ENCODE data around the gene GARIN5A. TPM values are rescaled to one million over a fixed set of nuclear protein-coding genes. Genes with fewer than 3 reads are reported as not detected.

Gene GARIN5A
- total RNA-seq, 5 donors from 2014 or later (not counting 1 experiment from before 2014, with no cell fraction given), result 0.60 to 1.2 (median 0.67) TPM; not detected in 1

GRCh38 chr19:50417111-50418081 is 59.3 kb downstream of the GARIN5A start:
- Mint-ChIP-seq H3K9me3 (no peaks in the 10 kb centered on the region), H3K4me3 (no peak overlapping the region), H3K36me3 (peaks cover 5% of the 10 kb centered on the region), H3K27me3 (peaks cover 23 to 27% of the 10 kb centered on the region in 2 donors), H3K27ac (no peak overlapping the region), H3K4me1 (peaks cover 10 to 15% (median 11%) of the 10 kb centered on the region in 3 donors)
- POLR2A ChIA-PET, result no interaction called here
- H3K4me3 ChIP-seq (ENCODE audit: control insufficient read depth in 1 of 2, extremely low read depth in 1 of 2, low read length in 1 of 2), result no peak overlapping the region
- H3K9me3 ChIP-seq, result no peaks in the 10 kb centered on the region
- no peak for DNase-seq
- H3K27me3 ChIP-seq (replicated peaks in 1 of 2; ENCODE audit: control insufficient read depth in 2 of 2, extremely low read depth in 1 of 2, insufficient read depth in 2 of 2, low read length in 1 of 2), result peaks cover 5 to 36% of the 10 kb centered on the region in 2 experiments
- 91% methylated on average over 24 of the region's 42 CpGs for WGBS (ENCODE audit: insufficient coverage)
- H3K36me3 ChIP-seq (ENCODE audit: control insufficient read depth in 2 of 2, extremely low read depth in 1 of 2, insufficient read depth in 1 of 2, low read length in 1 of 2), result peaks cover 0 to 3% of the 10 kb centered on the region in 2 donors
- CTCF ChIA-PET, result no interaction called here
- H3K27ac ChIP-seq (ENCODE audit: low read length), result no peak overlapping the region
- ATAC-seq (replicated peaks in 1 of 4), result no peak
- peaks cover 0 to 15% of the 10 kb centered on the region in 2 experiments for H3K4me1 ChIP-seq (ENCODE audit: control insufficient read depth in 1 of 2, extremely low read depth in 1 of 2, insufficient read depth in 2 of 2, low read length in 2 of 2)

Other genes with a start within 250 kb of the GARIN5A start
- gene KCNC3, start 147.5 kb downstream of the GARIN5A start, total RNA-seq, result 1 to 10 TPM in 4 of 5 donors, under 1 TPM in 1; 0.75 to 4.3 (median 1.5) TPM
- gene NAPSA, start 111.2 kb downstream of the GARIN5A start, total RNA-seq, result 1 to 10 TPM; 2.6 to 7.1 (median 3.0) TPM
- 100 to 1,000 TPM; 109 to 236 (median 117) TPM for gene NR1H2, start 100.4 kb downstream of the GARIN5A start, total RNA-seq
- 10 to 100 TPM; 32.9 to 67.1 (median 54.0) TPM for gene POLD1, start 92.5 kb downstream of the GARIN5A start, total RNA-seq
- 1 to 10 TPM in 4 of 5 donors, under 1 TPM in 1; 0.72 to 9.7 (median 4.1) TPM for gene SPIB, start 57.9 kb downstream of the GARIN5A start, total RNA-seq
- under 1 TPM in 2 of 5 donors, not detected in 3; 0.28 to 0.38 TPM for gene MYBPC2, start 44.0 kb downstream of the GARIN5A start, total RNA-seq
- 10 to 100 TPM; 83.7 to 98.1 (median 89.7) TPM for gene EMC10, start 341 bp downstream of the GARIN5A start, total RNA-seq
- 10 to 100 TPM; 15.4 to 45.7 (median 40.6) TPM for gene JOSD2, start 34.3 kb upstream of the GARIN5A start, total RNA-seq
- not detected for gene ASPDH, start 37.1 kb upstream of the GARIN5A start, total RNA-seq
- gene LRRC4B, start 91.6 kb upstream of the GARIN5A start, total RNA-seq, result not detected
- under 1 TPM in 3 of 5 donors, not detected in 2; 0.41 to 0.68 (median 0.57) TPM for gene SYT3, start 163.0 kb upstream of the GARIN5A start, total RNA-seq
- 1 to 10 TPM in 1 of 5 donors, not detected in 4; 1.5 TPM for gene C19orf81, start 172.6 kb upstream of the GARIN5A start, total RNA-seq
- 1 to 10 TPM in 2 of 5 donors, under 1 TPM in 3; 0.06 to 3.3 (median 0.36) TPM for gene SHANK1, start 243.0 kb upstream of the GARIN5A start, total RNA-seq
- 1 to 10 TPM; 1.4 to 5.0 (median 3.7) TPM for gene CLEC11A, start 246.5 kb upstream of the GARIN5A start, total RNA-seq